ENCODE results near the gene ASTN2.

- TF ChIP-seq CTCF (IDR thresholded peaks at IDR 0.05): no peak
- TF ChIP-seq POLR2A (IDR thresholded peaks at IDR 0.05): no peak
Observed at GRCh38 chr9:117392992-117393391, 21.9 kb downstream of the ASTN2 start.

Data from right lobe of liver (tissue), 4 donors.